HG02970 (cell line): ENCODE results near the gene URB1.
"Not testable (repeated sequence)": the region's sequence is repeated elsewhere in the genome, so short reads cannot be mapped to it uniquely, and the experiment has no call there.

ENCODE experiments used
- ATAC-seq: cut with Tn5 transposase; IDR thresholded peaks from one replicate; pipeline ENCODE4 v1.9.1; 2021; ENCODE audit warnings: mild to moderate bottlenecking, moderate library complexity, moderate number of reproducible peaks; ENCODE audit not compliant: unreplicated experiment, low FRiP score

URB1 gene

DNA sequence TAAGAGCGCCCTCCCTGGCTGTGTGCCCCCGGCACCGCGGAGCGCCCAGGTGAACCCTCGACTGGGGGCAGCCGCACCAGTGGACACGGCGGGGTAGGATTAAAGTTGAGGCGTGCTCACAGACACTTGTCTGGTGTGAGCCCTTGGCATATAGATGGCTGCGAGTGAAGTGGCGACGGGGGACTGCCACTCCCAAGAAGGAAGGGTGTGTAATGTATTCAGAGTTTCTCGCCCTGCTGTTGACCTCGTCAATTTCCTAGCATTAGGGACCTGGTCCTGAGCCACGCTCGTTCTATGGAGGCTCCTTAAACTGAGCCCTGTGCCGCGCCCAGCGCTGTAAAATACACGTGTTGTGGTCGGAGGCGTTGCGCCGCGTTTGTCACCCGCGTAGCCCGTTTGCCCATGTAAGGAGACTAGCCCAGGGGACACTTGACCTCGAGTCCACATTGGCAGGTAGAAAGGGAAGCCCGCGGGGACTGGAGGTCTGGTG, 20.2 kb upstream of the URB1 start:
- no peak for ATAC-seq

DNA sequence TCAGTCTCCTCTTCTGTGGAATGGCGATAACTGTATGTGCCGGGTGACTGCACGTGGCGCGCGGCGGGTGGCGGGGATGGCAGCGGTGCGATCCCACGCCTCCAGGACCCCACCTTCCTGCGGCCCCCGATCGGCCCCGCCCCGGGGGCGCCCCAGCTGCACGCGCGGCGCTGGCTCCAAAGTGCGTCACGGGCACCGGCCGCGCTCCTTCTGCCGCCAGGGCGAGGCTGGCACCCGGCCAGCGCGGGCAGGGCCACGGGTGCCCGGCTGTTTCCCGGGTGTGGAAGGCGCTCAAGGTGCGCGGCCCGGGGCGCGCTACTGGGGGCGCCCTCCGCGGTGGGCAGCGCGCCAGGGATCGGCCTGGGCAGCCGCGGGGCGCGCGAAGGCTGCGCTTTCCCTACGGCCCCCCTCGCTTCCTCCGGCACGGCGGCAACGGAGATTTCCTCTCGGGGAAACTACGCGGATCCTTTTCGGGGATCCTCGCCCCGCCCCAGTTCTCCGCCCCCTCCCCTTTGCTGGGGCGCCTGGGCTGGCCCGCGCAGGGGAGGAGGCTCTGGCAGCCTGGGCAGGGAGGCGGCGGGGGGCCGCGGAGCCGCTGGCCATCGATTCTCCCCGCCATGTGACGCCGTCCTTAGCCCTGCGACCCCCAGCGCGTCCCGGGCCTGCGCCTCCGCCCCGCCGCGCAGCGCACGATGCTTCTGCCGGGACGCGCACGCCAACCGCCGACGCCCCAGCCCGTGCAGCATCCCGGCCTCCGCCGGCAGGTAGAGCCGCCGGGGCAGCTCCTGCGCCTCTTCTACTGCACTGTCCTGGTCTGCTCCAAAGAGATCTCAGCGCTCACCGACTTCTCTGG, 19.6 kb upstream of the URB1 start, which contains the start of gene EVA1C:
Gene EVA1C, plus strand, starts transcription at position 545 of the 853 bp plus-strand sequence. Its CDS starts 148 bp downstream, at position 693.
- ATAC-seq, result no peak

DNA sequence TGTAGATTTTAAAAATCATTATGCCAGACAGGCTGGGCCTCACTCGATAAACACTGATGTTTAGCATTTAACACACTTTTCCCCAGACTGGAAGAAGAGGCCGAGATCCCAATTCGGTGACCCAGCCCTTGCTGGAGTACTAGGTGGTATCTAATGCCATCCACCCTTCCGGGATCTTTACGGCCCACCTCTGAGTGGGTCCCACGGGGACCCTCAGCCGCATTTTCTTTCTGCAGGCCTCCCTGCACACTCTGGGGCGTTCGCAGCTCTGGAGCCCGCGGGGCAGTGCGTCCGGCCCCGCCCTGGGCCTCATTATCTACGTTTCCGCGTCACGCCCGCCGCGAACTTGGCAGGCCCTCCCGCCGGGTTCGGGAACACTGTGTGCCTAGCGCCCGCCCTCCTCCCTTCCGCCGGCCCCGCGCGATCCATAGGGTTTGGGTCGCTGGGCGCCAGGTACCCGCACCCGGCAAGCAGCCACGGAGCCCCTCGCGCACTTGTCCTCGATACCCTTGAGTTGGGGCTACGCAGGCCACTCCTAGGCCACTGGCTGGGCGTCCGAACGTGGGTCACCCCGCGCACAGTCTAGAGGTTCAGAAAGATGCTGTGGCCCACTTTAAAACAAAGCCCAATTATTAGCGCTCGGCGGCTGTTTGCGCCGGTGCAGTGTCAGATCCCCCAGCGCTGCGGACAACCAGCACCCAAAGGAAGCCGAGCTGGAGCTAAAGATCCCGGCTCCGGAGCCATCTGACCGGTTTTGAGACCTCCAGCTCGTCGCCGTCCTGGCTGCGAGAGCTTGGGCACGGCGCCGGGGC, 18.7 kb upstream of the URB1 start:
- no peak for ATAC-seq

DNA sequence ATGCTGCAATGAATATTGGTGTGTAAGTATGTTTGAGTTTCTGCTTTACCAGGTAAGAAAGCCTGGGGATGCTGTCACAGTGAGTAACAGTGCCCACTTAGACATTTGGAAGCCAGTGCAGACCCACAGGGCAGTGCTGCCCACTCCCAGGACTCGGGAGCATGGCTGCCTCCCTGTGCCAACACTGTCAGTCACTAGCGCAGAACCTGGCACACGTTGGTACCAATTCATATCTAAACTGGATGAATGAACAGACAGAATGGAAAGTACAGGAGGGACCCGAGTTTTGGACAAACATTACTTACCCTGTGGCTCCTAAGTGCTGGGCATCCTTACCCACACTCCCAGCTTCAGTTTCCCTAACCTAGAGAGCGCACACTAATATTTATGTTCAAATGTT, 18.1 kb upstream of the URB1 start:
- no peak for ATAC-seq

DNA sequence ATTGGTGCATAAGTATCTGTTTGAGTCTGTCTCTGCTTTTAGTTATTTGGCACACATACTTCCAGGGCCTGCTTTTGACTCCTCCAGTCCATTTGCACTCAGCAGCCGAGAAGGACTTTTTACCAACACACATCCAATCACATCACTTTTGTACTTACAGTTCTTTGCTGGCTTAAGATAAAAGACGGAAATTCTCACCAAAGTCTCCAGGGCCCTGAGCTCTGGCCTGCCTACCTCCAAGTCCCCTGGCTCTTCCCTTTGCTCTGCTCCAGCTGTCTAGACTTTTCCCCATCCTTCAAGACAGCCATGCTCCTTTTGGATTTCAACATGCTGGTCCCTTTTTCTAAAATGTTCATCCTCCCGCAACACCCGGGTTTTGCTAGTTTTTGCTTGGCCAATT, 17.5 kb upstream of the URB1 start:
- ATAC-seq, result no peak

DNA sequence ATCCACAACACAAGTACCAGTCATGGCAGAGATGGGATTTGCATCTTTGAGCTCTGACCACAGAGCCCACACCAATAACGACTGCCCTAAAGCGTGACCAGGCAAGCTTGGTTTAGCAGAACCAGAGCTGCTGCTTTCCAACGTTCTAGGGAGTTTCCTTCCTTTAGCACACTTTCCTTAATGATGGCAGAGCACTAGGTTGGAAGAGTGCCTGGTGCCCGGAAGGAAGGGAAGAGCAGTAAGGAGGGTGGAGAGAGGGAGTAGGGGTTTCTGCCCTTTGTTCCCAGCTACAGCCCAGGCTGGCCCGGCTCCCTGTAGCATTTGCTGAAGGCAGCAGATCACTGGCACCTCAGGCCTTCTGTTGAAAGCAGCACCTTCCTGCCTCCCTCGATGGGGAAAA, 13.6 kb upstream of the URB1 start:
- ATAC-seq, result no peak

DNA sequence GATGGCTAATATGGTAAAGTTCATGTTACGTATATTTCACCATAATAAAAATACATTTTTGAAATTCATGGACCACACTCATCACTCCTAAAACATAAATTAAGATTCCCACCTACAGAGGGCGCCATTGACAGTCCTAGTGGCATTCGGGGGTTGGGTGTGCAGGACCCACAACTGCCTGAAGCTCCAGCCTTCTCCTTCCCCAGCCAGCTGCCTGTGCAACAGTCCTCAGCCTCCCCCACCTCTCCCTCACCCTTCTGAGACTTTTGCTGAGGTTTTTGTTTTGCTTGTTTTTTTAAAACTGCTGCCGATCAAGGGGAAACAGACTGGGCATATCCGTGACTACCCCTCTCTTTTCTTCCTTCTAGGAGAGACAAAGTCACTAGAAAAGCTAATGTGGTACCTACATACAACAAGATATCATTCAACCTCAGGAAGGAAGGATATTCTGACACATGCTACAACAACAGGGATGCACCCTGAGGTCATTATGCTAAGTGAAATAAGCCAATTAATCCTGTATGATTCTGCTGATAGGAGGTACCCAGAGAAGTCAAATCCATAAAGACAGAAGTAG, 10.5 kb upstream of the URB1 start:
- no peak for ATAC-seq

DNA sequence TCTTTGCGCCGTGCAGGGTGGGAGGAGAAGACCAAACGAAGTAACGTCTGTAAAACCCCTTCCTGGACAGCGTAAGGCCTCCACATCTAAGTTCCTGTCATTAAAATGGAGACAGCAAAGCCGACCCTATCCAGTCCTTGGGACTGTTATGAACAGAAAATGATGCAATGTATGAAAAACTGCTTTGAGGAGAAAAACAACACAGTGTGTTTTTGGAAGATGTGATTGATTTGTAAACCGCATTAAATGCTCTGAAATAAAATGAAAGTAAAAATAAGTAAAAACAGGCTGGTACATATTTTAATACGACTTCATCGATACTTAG, 827 bp upstream of the URB1 start:
- no peak for ATAC-seq

DNA sequence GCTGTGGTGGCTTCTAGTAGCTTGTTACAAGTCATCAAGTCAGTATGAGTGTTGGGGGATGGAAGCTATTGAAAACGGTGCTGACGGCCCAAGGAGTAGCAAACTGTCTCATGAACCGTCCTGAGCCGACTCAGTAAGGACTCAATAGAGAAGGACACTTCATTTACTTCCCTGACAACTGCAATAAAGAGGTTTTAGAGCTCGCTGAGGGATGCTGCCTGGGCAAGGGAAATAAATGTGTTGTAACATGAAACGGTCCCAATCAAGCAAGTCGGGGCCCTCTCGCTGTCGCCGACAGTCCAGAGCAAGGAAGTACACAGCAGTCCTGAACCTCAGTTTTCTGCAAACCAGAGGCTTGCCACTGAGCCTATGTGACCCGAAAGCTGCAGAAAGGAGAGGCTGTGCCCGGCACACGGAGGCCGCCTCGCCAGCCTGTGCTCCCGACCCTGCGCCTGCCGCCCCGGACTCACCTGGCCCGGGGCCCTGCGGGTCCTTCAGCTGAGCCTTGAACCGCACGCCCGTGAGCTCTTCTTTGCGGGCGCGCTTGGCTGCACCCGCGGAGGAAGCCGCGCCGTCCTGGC, 423 bp downstream of the URB1 start:
- ATAC-seq, result no peak

DNA sequence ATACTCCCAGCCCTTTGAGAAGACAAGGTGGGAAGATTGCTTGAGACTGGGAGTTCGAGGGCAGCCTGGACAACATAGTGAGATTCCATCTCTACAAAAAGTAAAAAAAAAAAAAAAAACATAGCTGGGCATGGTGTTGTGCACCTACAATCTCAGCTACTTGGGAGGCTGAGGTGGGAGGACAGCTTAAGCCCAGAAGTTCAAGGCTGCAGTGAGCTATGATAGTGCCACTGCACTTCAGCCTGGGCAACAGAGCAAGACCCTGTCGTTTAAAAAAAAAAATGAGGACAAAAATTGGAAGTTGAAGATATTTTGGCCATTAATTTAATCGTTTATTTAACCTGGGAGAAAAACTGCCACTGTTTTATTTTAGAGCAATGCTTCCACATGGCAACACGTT, 1.1 kb downstream of the URB1 start:
- ATAC-seq, result no peak

DNA sequence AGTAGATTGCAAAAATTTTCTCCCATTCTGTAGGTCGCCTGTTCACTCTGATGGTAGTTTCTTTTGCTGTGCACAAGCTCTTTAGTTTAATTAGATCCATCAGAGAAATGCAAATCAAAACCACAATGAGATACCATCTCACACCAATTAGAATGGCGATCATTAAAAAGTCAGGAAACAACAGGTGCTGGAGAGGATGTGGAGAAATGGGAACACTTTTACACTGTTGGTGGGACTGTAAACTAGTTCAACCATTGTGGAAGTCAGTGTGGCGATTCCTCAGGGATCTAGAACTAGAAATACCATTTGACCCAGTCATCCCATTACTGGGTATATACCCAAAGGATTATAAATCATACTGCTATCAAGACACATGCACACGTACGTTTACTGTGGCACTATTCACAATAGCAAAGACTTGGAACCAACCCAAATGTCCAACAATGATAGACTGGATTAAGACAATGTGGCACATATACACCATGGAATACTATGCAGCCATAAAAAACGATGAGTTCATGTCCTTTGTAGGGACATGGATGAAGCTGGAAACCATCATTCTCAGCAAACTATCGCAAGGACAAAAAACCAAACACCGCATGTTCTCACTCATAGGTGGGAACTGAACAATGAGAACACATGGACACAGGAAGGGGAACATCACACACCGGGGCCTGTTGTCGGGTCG, 2.1 kb downstream of the URB1 start:
- not testable (repeated sequence) for ATAC-seq

DNA sequence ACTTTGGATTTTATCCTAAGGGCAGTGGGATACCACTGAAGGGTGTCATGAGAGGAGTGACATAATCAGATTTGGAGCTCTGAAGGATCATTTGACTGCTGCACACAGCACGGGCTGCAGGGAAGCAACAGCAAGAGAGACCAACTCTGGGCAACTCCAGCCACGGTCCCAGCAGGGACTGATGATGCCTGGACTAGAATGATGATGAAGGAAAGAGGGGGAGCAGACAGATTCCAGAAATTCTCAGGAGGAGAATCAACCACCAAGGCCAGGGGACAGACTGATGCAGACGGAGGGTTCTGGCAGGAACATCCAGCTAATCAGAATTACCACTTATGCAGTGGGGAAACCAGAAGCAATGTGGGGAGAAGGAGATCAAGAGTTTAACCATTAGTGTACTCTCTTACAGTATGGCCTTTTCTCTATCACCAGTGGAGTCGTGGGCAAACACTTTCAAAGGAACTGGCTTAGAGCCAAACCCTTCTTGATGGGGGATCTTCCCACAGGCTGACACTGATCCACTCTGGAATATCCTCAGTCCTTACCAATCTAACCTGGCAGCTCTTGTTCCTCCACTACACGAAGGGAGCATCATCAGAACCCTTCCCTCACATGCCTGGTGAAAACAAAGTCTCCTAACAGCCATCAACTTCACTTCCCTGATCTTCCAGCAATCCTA, 3.3 kb downstream of the URB1 start:
- ATAC-seq, result no peak

DNA sequence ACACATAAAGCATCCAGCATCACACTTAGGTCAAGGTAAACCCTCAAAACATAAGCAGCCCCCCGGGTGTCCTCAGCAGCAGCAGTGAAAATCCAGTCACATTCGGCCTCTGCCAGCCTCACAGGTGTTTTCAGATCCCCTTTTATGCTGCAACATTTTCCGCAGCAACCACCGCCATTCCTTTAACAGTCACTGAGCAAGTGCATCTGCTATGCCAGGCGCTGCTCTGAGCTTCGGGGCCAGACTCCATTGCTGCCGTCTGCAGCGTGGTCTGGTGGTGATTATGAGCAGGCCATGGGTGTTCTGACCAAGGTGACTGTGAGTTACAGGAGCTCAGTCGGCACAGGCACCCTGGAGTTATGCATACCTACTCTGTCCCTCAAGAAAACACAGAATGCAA, 4.5 kb downstream of the URB1 start:
- ATAC-seq, result no peak

DNA sequence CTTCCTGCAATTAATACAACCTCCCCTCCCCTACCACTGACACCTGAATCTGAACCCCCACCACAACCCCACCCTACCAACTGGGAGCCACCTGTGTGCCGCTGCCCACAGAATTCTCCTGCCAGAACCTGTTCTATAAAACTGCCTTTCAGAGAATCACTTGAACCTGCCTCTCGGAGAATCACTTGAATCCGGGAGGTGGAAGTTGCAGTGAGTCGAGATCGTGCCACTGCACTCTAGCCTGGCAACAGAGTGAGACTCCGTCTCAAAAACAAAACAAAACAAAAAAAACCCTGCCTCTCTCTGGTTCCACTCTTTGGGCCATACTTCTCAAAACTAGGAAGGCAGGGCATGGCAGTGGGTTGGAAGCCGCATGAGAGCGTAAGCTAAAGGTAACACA, 5.7 kb downstream of the URB1 start:
- ATAC-seq, result no peak

DNA sequence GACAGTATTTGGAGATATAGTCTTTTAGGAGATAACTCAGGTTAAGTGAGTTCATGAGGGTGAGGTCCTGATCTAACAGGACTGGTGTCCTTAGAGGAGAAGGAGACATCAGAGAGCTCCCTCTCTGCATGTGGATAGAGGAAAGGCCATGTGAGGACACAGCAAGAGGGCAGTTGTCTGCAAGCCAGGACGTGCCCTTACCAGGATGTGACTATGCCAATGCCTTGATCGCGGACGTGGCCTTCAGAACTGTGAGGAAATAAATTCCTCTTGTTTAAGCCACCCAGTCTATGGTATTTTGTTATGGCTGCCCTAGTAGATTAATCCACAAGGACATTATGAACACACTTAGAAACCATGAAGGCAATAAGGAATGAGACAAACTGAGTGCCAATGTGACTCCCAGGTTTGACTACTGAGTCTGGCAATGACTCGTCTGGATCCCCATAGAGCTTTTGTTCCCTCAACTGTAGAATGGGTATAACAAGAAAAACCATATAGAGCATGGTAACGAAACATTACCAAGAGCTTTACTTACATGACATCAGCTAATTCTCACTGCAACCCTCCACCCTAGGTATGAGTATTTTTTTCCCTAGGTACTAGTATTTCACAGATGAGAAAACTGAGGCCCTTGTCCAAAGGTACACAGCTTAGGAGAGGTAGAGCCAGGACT, 6.5 kb downstream of the URB1 start:
- ATAC-seq, result no peak

DNA sequence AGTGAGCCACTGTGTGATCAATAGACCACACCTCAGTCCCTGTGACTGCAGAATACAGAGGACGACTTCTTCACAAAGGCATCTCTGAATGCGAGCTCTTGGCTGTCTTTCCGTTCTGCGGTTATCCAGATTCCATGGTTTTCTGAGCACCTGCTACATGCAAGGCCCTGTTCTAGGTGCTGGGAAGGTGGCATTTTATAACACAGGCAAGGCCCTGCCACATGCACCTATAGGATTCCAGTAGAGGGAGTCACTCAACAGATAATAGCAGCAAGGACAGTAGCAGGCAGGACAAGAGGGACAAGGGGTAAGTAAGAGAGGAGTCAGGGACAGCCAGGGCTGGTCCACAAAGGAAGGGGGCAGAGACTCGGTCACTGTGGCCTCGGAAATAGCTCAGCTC, 9.0 kb downstream of the URB1 start:
- ATAC-seq, result no peak

DNA sequence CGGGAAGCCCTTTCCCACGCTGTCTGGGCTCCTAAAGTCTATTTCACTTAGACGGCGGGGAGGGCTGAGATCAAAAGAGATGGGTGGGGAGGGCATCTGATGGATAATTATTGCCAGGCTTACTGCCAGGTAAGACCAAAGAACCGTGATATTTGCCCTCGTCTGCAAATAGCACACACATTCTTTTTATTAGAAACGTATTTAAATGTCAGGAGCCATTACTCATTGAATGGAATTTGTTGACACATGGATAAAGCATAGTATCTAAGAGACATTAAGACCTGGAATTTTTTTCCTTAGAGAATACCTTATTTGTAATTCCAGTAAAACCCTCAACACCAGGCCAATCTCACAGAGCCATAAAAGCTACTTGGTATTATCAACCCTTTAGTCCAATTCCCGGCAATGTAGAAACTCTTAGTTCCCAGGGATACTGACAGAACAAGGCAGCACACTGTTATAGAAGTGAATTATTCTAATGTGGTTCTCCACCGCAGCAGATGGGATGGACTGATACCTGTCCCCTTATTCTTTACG, 10.6 kb downstream of the URB1 start:
- ATAC-seq, result no peak

DNA sequence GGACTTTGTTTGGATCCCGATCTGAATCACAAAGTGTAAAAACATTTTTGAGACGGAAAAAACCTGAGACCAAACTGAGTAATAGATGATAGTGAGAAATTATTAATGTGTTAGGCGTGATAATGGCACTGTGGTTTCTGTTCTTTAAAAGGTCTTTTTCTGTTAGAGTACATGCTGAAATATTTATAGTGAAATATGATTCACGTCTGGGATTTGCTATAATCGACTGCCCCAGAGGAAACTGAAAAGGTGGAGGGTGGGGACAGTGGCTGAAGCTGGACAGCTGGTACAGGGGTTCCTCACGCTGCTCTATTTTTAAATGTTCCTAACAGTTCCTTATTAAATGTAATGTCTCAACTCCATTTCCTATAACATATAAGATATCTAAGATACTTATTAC, 11.2 kb downstream of the URB1 start:
- ATAC-seq, result no peak

DNA sequence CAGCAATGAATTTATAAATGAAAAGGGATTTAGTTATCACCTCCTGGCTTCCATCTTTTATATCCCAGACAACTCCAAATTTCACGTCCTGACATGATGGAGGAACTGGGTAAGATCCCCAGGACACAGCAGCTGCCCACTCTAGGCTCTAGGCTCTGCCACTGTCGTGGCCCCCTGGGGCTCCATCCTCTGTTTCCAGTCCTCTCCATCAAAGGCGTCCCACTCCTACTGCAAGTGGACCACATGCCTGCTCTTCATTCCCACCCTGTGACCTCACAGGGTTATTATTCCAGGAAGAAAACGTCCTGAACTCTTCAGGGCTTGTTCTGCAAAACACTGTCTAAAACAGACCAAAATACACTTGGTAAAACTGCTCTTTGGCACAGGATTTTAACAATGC, 11.9 kb downstream of the URB1 start:
- no peak for ATAC-seq
